Measurements from ENCODE around the gene ASIC3. TPM values are rescaled to one million over a fixed set of nuclear protein-coding genes. Genes with fewer than 3 reads are reported as not detected.

The ASIC3 gene
- total and polyA plus RNA-seq, 2 donors (not counting 3 experiments of a cell fraction or from before 2014, with no cell fraction given) = 0.69 to 0.70 TPM

DNA sequence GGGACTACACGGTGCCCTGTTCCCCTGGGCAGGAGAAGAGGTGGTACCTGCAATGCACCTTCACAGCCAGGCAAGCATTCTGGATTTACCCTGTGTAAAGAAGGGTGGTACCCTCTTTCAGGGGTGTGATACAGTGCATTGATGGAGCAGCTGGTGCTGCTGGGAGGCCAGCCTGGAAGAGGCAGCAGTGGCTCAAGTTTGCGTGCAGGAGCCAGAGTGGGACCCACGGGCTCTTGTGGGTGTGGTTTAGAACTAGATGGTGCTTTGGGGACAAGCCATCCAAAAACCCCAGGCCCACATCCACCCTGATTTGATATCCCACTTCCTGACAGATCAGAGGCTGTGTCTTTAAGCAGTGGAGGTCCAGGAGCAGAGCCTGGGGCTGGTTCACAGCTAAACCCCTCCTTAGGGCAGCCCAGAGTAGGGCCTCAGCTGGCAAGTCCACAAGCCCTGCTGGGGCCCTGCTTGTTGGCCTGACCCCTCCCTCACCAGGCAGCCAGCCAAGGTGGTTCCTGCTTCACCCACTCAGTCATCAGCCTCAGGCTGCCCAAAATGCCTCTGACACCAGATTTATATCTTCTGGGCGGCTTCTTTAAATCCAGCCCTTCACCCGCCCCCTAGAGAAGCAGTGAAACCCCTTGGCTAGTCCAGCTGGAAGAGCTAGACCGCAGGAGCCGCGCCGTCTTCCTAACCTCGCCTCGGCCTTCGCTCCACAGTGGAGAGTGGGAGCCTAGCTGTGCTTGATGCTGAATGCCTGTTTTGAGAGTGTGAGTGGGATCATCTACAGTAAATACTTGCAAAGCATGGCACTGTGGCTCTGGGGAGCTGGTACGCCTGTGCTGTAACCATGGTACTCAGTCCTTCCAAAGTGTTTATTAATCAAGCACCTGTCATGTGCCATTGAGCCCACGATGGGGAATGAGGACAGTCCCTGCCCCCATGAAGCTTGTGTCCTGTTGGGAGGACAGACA lies 1.4 kb upstream of the ASIC3 start:
- POLR2A ChIA-PET = no interaction called here
- Histone ChIP-seq H4K20me1 (replicated peaks; ENCODE audit: control insufficient read depth, extremely low read depth, insufficient read depth, low read length) (no peaks in the 10 kb centered on the region), H3K27ac (ENCODE audit: insufficient read depth, low read depth, low read length) (no peak overlapping the region), H2AFZ (ENCODE audit: low read depth, low read length) (no peak overlapping the region), H3K79me2 (ENCODE audit: control insufficient read depth, insufficient read depth, low read length) (no peaks in the 10 kb centered on the region), H3K9me3 (replicated peaks; ENCODE audit: control insufficient read depth, insufficient read depth, low read length) (no peaks in the 10 kb centered on the region), H3K9me1 (replicated peaks; ENCODE audit: control insufficient read depth, extremely low read depth, insufficient read depth, low read length) (no peaks in the 10 kb centered on the region), H3K9ac (replicated peaks; ENCODE audit: extremely low read depth, insufficient read depth, low read length) (no peak overlapping the region), H3K4me3 (replicated peaks in 1 of 3; ENCODE audit: insufficient read depth in 1 of 3, low read depth in 1 of 3, low read length in 3 of 3) (no peak overlapping the region), H3K4me2 (ENCODE audit: insufficient read depth, low read length) (no peak overlapping the region), H3K36me3 (ENCODE audit: control insufficient read depth in 2 of 2, extremely low read depth in 1 of 2, insufficient read depth in 2 of 2, low read length in 2 of 2) (no peaks in the 10 kb centered on the region), H3K27me3 (ENCODE audit: control insufficient read depth in 2 of 2, insufficient read depth in 2 of 2, low read length in 2 of 2) (peaks cover 0 to 4% of the 10 kb centered on the region in 2 experiments), H3K4me1 (ENCODE audit: control insufficient read depth, extremely low read depth, insufficient read depth, low read length) (no peaks in the 10 kb centered on the region)
- no TSS peak for BruUV-seq (replicated peaks)
- FAIRE-seq (no peak), DNase-seq (ENCODE audit: low read depth, low spot score) (no peak)
- dilution Hi-C loops (cut with MboI; ENCODE audit: extremely low pct_ligation_motif_present, low sequenced_read_pairs) (no loop called here), intact Hi-C loops (cut with micrococcal nuclease) (no loop called here)
- no peak for TF ChIP-seq EZH2 (IDR thresholded peaks at IDR 0.05; ENCODE audit: borderline replicate concordance, low read depth, low read length, severe bottlenecking)
- CTCF ChIA-PET = interaction anchor here (1.0 to 1.6 kb wide), 2 partner anchors 12 to 19 kb away, joined by 4 to 5 read pairs; partner anchors contain the start of genes ABCB8 and SLC4A2

DNA sequence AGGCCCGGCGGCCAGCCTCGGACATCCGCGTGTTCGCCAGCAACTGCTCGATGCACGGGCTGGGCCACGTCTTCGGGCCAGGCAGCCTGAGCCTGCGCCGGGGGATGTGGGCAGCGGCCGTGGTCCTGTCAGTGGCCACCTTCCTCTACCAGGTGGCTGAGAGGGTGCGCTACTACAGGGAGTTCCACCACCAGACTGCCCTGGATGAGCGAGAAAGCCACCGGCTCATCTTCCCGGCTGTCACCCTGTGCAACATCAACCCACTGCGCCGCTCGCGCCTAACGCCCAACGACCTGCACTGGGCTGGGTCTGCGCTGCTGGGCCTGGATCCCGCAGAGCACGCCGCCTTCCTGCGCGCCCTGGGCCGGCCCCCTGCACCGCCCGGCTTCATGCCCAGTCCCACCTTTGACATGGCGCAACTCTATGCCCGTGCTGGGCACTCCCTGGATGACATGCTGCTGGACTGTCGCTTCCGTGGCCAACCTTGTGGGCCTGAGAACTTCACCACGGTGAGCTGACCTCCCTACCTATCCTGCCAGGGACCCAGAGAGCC lies 656 bp downstream of the ASIC3 start:
- dilution Hi-C loops (cut with MboI; ENCODE audit: extremely low pct_ligation_motif_present, low sequenced_read_pairs) = no loop called here
- no peak for FAIRE-seq
- intact Hi-C loops (cut with micrococcal nuclease) = no loop called here
- H3K9ac ChIP-seq (replicated peaks; ENCODE audit: extremely low read depth, insufficient read depth, low read length) = no peak overlapping the region
- no peak overlapping the region for H3K4me2 ChIP-seq (ENCODE audit: insufficient read depth, low read length)
- H3K4me3 ChIP-seq (replicated peaks in 1 of 3; ENCODE audit: insufficient read depth in 1 of 3, low read depth in 1 of 3, low read length in 3 of 3) = no peak overlapping the region
- TF ChIP-seq, protein P1, sequence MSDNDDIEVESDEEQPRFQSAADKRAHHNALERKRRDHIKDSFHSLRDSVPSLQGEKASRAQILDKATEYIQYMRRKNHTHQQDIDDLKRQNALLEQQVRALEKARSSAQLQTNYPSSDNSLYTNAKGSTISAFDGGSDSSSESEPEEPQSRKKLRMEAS (IDR thresholded peaks at IDR 0.05; ENCODE audit: insufficient read depth, insufficient read length) = no peak
- TF ChIP-seq JUN (IDR thresholded peaks at IDR 0.05; ENCODE audit: borderline replicate concordance, insufficient read depth, insufficient read length, low read depth) = no peak
- no peak for TF ChIP-seq GATA2 (IDR thresholded peaks at IDR 0.05; ENCODE audit: insufficient read depth, insufficient read length, low read depth, low read length)
- TF ChIP-seq EZH2 (IDR thresholded peaks at IDR 0.05; ENCODE audit: borderline replicate concordance, low read depth, low read length, severe bottlenecking) = no peak
- TF ChIP-seq POLR2A (IDR thresholded peaks at IDR 0.05; ENCODE audit: low read depth, low read length) = no peak
- TF ChIP-seq MYC (IDR thresholded peaks at IDR 0.05; ENCODE audit: low read depth, low read length) = no peak
- TF ChIP-seq POLR2AphosphoS5 (IDR thresholded peaks at IDR 0.05; ENCODE audit: insufficient read depth, low read depth, low read length) = no peak
- TF ChIP-seq, protein P2, sequence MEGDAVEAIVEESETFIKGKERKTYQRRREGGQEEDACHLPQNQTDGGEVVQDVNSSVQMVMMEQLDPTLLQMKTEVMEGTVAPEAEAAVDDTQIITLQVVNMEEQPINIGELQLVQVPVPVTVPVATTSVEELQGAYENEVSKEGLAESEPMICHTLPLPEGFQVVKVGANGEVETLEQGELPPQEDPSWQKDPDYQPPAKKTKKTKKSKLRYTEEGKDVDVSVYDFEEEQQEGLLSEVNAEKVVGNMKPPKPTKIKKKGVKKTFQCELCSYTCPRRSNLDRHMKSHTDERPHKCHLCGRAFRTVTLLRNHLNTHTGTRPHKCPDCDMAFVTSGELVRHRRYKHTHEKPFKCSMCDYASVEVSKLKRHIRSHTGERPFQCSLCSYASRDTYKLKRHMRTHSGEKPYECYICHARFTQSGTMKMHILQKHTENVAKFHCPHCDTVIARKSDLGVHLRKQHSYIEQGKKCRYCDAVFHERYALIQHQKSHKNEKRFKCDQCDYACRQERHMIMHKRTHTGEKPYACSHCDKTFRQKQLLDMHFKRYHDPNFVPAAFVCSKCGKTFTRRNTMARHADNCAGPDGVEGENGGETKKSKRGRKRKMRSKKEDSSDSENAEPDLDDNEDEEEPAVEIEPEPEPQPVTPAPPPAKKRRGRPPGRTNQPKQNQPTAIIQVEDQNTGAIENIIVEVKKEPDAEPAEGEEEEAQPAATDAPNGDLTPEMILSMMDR (IDR thresholded peaks at IDR 0.05; ENCODE audit: extremely low read depth in 1 of 2, insufficient read depth in 1 of 2, low read depth in 1 of 2, low read length in 2 of 2) = no peak
- TF ChIP-seq FOS (IDR thresholded peaks at IDR 0.05; ENCODE audit: borderline replicate concordance, insufficient read depth, low read length) = no peak
- ChIA-PET CTCF (interaction anchor here (1.6 kb wide), 1 partner anchor 10 kb away, joined by 5 read pairs; no protein-coding TSS in a partner anchor), POLR2A (no interaction called here)
- no peaks in the 10 kb centered on the region for H3K36me3 ChIP-seq (ENCODE audit: control insufficient read depth in 2 of 2, extremely low read depth in 1 of 2, insufficient read depth in 2 of 2, low read length in 2 of 2)
- peaks cover 0 to 4% of the 10 kb centered on the region in 2 experiments for H3K27me3 ChIP-seq (ENCODE audit: control insufficient read depth in 2 of 2, insufficient read depth in 2 of 2, low read length in 2 of 2)
- no peaks in the 10 kb centered on the region for H4K20me1 ChIP-seq (replicated peaks; ENCODE audit: control insufficient read depth, extremely low read depth, insufficient read depth, low read length)
- no peak overlapping the region for H3K27ac ChIP-seq (ENCODE audit: insufficient read depth, low read depth, low read length)
- no peak overlapping the region for H2AFZ ChIP-seq (ENCODE audit: low read depth, low read length)
- H3K4me1 ChIP-seq (ENCODE audit: control insufficient read depth, extremely low read depth, insufficient read depth, low read length) = no peaks in the 10 kb centered on the region
- H3K9me3 ChIP-seq (replicated peaks; ENCODE audit: control insufficient read depth, insufficient read depth, low read length) = no peaks in the 10 kb centered on the region
- DNase-seq (ENCODE audit: low read depth, low spot score) = no peak
- no peaks in the 10 kb centered on the region for H3K9me1 ChIP-seq (replicated peaks; ENCODE audit: control insufficient read depth, extremely low read depth, insufficient read depth, low read length)
- no TSS peak for BruUV-seq (replicated peaks)
- H3K79me2 ChIP-seq (ENCODE audit: control insufficient read depth, insufficient read depth, low read length) = no peaks in the 10 kb centered on the region

All from endothelial cell of umbilical vein (primary cell).